HepG2 (cell line): ENCODE data around the gene FBLN5. TPM values are rescaled to one million over a fixed set of nuclear protein-coding genes. Genes with fewer than 3 reads are reported as not detected.

ENCODE experiments used
- NR0B2 ChIP-seq: sonication (generic); formaldehyde crosslinking; IDR thresholded peaks from 2 replicates; pipeline ENCODE4 v1.4.0; 2020; ENCODE audit warnings: mild to moderate bottlenecking, missing genetic modification reagents
- NR2F2 ChIP-seq: IDR thresholded peaks from 2 replicates; pipeline ENCODE4 v1.6.1; 2012; ENCODE audit warnings: low read depth, inconsistent platforms, borderline replicate concordance
- NR2F6 ChIP-seq, 2 experiments: IDR thresholded peaks; 2 replicates each; pipeline ENCODE4 v1.6.1; 2016; ENCODE audit warnings: antibody characterized with exemption in 1 of 2, mild to moderate bottlenecking in 1 of 2
- ZNF609 ChIP-seq: sonication (generic); formaldehyde crosslinking; IDR thresholded peaks from 2 replicates; pipeline ENCODE4 v1.4.0; 2020; ENCODE audit warnings: mild to moderate bottlenecking, missing genetic modification reagents, borderline replicate concordance
- polyA plus RNA-seq, 8 experiments: library from polyadenylated mRNA; depleted of rRNA in 3 of 8; stranded (reverse) in 7 of 8; unstranded in 1 of 8; fragments of >200 nt; fragmentation: Illumina TruSeq in 4 of 8; extraction: Trizol in 4 of 8; gene quantifications; 2 replicates each; pipeline versions ENCODE4 v1.2.1 to v1.2.3, GENCODE V29; 2011 to 2016; ENCODE audit warnings: low read depth in 4 of 8, missing spikeins in 1 of 8, mixed read lengths in 1 of 8; ENCODE audit not compliant: insufficient read depth in 1 of 8
- total RNA-seq, 5 experiments: library from RNA; depleted of rRNA; stranded (reverse); fragments of >200 nt; fragmentation: Illumina TruSeq; extraction: Trizol; gene quantifications; 2 replicates each; pipeline ENCODE4 v1.2.3, GENCODE V29; 2016; ENCODE audit warnings: low read depth in 1 of 5

Gene FBLN5
- total and polyA plus RNA-seq, 2 of the 13 experiments (the other 11 are each of a cell fraction or from before 2014, with no cell fraction given), result 0.38 to 0.77 TPM

GRCh38 chr14:91875525-91876286 lies 71.8 kb downstream of the FBLN5 start (continued):
- TF ChIP-seq ZNF609 (CRISPR knock-in tag) (peak; percentile 51; the same call in 1 of the 2 replicates), NR0B2 (CRISPR knock-in tag) (no peak), NR2F6 (IDR thresholded peaks at IDR 0.05) (peak; percentile 78), NR2F6 (CRISPR knock-in tag; IDR thresholded peaks at IDR 0.05) (no peak), NR2F2 (peak; percentile 80; the same call in 1 of the 2 replicates)
